Measurements from ENCODE around the gene SPOCK1. TPM values are rescaled to one million over a fixed set of nuclear protein-coding genes. Genes with fewer than 3 reads are reported as not detected.

SPOCK1 gene
- polyA plus RNA-seq, 2 donors, result 0.86 to 0.88 TPM

- H3K36me3 ChIP-seq (ENCODE audit: control insufficient read depth in 2 of 2, insufficient read depth in 2 of 2, low read length in 1 of 2), result no peaks in the 10 kb centered on the region
- no peaks in the 10 kb centered on the region for H3K27me3 ChIP-seq (ENCODE audit: control insufficient read depth in 1 of 2, insufficient read depth in 2 of 2, low read length in 2 of 2)
- H3K9me3 ChIP-seq (ENCODE audit: control insufficient read depth in 2 of 2, insufficient read depth in 1 of 2, low read depth in 1 of 2, low read length in 1 of 2), result no peaks in the 10 kb centered on the region
- no peaks in the 10 kb centered on the region for H3K4me1 ChIP-seq (ENCODE audit: control insufficient read depth in 2 of 2, insufficient read depth in 2 of 2, low read length in 1 of 2)
- H3K27ac ChIP-seq (ENCODE audit: low read depth in 2 of 2, low read length in 1 of 2), result no peak overlapping the region
- no peak overlapping the region for H3K4me3 ChIP-seq (ENCODE audit: low read depth in 1 of 2, low read length in 2 of 2)
- 70 to 77% methylated on average over 8 of the region's 8 CpGs for whole genome bisulfite sequencing, 2 donors
Measured at GRCh38 chr5:137315534-137316345, 183.4 kb downstream of the SPOCK1 start.

- Histone ChIP-seq H3K9me3 (ENCODE audit: control insufficient read depth in 2 of 2, insufficient read depth in 1 of 2, low read depth in 1 of 2, low read length in 1 of 2) (no peaks in the 10 kb centered on the region), H3K4me1 (ENCODE audit: control insufficient read depth in 2 of 2, insufficient read depth in 2 of 2, low read length in 1 of 2) (no peaks in the 10 kb centered on the region), H3K4me3 (ENCODE audit: low read depth in 1 of 2, low read length in 2 of 2) (no peak overlapping the region), H3K36me3 (ENCODE audit: control insufficient read depth in 2 of 2, insufficient read depth in 2 of 2, low read length in 1 of 2) (no peaks in the 10 kb centered on the region), H3K27ac (ENCODE audit: low read depth in 2 of 2, low read length in 1 of 2) (no peak overlapping the region), H3K27me3 (ENCODE audit: control insufficient read depth in 1 of 2, insufficient read depth in 2 of 2, low read length in 2 of 2) (no peaks in the 10 kb centered on the region)
- WGBS, 2 donors, result 90 to 93% methylated on average over 2 of the region's 2 CpGs
Measured at GRCh38 chr5:137315109-137315508, 184.0 kb downstream of the SPOCK1 start.

DNA sequence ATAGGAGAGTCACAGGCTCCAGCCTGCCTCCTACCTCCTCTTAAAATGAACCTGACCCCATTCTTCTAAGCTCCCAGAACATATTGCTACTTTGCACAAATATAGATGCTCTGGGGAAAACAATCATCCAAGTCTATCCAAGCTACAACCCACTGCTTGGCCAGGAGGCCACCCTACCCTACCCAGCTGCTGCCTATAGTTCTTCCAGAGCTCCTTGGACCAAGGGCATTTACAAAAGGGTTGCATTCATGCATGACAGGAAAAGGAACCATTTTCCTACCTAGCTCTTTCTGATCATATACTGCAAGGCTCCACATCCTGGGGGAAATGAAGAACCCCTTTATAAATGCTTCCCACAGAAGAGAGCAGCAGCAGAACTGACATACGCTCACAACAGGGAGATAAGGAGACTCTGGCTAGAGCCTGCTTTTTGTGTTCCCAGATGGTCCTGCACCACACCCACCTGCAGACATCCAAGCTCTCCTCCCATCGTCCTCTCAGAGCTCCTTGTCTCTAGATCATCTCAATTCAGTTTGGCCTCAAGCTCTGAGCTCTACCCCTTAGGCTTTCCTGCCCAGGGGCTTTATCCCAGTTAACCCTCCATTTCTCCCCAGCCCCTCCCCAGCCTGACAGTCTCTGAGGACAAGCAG is 185.5 kb downstream of the SPOCK1 start:
- H3K4me3 ChIP-seq (ENCODE audit: low read depth in 1 of 2, low read length in 2 of 2), result no peak overlapping the region

GRCh38 chr5:137312011-137312410 is 187.1 kb downstream of the SPOCK1 start:
- H3K9me3 ChIP-seq (ENCODE audit: control insufficient read depth in 2 of 2, insufficient read depth in 1 of 2, low read depth in 1 of 2, low read length in 1 of 2), result no peaks in the 10 kb centered on the region
- H3K4me1 ChIP-seq (ENCODE audit: control insufficient read depth in 2 of 2, insufficient read depth in 2 of 2, low read length in 1 of 2), result no peaks in the 10 kb centered on the region
- no peaks in the 10 kb centered on the region for H3K36me3 ChIP-seq (ENCODE audit: control insufficient read depth in 2 of 2, insufficient read depth in 2 of 2, low read length in 1 of 2)
- no peak overlapping the region for H3K27ac ChIP-seq (ENCODE audit: low read depth in 2 of 2, low read length in 1 of 2)
- no peaks in the 10 kb centered on the region for H3K27me3 ChIP-seq (ENCODE audit: control insufficient read depth in 1 of 2, insufficient read depth in 2 of 2, low read length in 2 of 2)
- no peak overlapping the region for H3K4me3 ChIP-seq (ENCODE audit: low read depth in 1 of 2, low read length in 2 of 2)
- WGBS, 2 donors, result 69 to 86% methylated on average over 2 of the region's 2 CpGs

More for the DNA sequence above, 185.5 kb downstream of the SPOCK1 start:
- Histone ChIP-seq H3K36me3 (ENCODE audit: control insufficient read depth in 2 of 2, insufficient read depth in 2 of 2, low read length in 1 of 2) (no peaks in the 10 kb centered on the region), H3K4me1 (ENCODE audit: control insufficient read depth in 2 of 2, insufficient read depth in 2 of 2, low read length in 1 of 2) (no peaks in the 10 kb centered on the region), H3K27me3 (ENCODE audit: control insufficient read depth in 1 of 2, insufficient read depth in 2 of 2, low read length in 2 of 2) (no peaks in the 10 kb centered on the region), H3K9me3 (ENCODE audit: control insufficient read depth in 2 of 2, insufficient read depth in 1 of 2, low read depth in 1 of 2, low read length in 1 of 2) (no peaks in the 10 kb centered on the region), H3K27ac (ENCODE audit: low read depth in 2 of 2, low read length in 1 of 2) (no peak overlapping the region)
- 76 to 79% methylated on average over 2 of the region's 2 CpGs for WGBS, 2 donors

GRCh38 chr5:137310051-137310730 is 188.9 kb downstream of the SPOCK1 start:
- H3K4me3 ChIP-seq (ENCODE audit: low read depth in 1 of 2, low read length in 2 of 2), result no peak overlapping the region
- H3K4me1 ChIP-seq (ENCODE audit: control insufficient read depth in 2 of 2, insufficient read depth in 2 of 2, low read length in 1 of 2), result no peaks in the 10 kb centered on the region
- H3K36me3 ChIP-seq (ENCODE audit: control insufficient read depth in 2 of 2, insufficient read depth in 2 of 2, low read length in 1 of 2), result no peaks in the 10 kb centered on the region
- H3K27ac ChIP-seq (ENCODE audit: low read depth in 2 of 2, low read length in 1 of 2), result no peak overlapping the region
- H3K27me3 ChIP-seq (ENCODE audit: control insufficient read depth in 1 of 2, insufficient read depth in 2 of 2, low read length in 2 of 2), result no peaks in the 10 kb centered on the region
- WGBS, 2 donors, result 33 to 52% methylated on average over 5 of the region's 5 CpGs
- no peaks in the 10 kb centered on the region for H3K9me3 ChIP-seq (ENCODE audit: control insufficient read depth in 2 of 2, insufficient read depth in 1 of 2, low read depth in 1 of 2, low read length in 1 of 2)

GRCh38 chr5:137309290-137309689 is 189.8 kb downstream of the SPOCK1 start:
- H3K9me3 ChIP-seq (ENCODE audit: control insufficient read depth in 2 of 2, insufficient read depth in 1 of 2, low read depth in 1 of 2, low read length in 1 of 2), result no peaks in the 10 kb centered on the region
- WGBS, 2 donors, result 93 to 98% methylated on average over 2 of the region's 2 CpGs

DNA sequence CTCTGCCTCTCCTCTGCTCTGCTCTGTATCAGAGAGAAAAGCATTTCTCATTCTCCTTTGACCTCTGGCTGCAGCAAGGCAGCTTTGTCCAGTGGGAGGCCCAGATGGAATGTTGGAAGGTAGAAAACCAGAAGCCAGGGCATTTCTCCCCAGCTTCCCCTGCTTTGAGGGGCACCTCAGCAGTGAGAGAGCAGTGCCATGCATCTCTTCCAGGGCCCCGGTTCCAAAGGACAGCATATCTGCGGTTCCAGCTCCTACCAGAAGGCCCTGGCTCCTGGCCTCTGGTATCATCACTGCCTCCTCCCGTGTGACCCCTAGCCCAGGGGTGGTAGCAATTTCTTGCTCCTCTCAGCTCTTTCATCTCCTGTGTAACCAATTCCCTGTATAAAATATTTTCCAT is 190.8 kb downstream of the SPOCK1 start:
- H3K27me3 ChIP-seq (ENCODE audit: control insufficient read depth in 1 of 2, insufficient read depth in 2 of 2, low read length in 2 of 2), result no peaks in the 10 kb centered on the region
- H3K36me3 ChIP-seq (ENCODE audit: control insufficient read depth in 2 of 2, insufficient read depth in 2 of 2, low read length in 1 of 2), result no peaks in the 10 kb centered on the region
- H3K4me3 ChIP-seq (ENCODE audit: low read depth in 1 of 2, low read length in 2 of 2), result no peak overlapping the region
- no peak overlapping the region for H3K27ac ChIP-seq (ENCODE audit: low read depth in 2 of 2, low read length in 1 of 2)
- 76 to 94% methylated on average over 3 of the region's 3 CpGs for WGBS, 2 donors
- H3K9me3 ChIP-seq (ENCODE audit: control insufficient read depth in 2 of 2, insufficient read depth in 1 of 2, low read depth in 1 of 2, low read length in 1 of 2), result no peaks in the 10 kb centered on the region
- no peaks in the 10 kb centered on the region for H3K4me1 ChIP-seq (ENCODE audit: control insufficient read depth in 2 of 2, insufficient read depth in 2 of 2, low read length in 1 of 2)

More at GRCh38 chr5:137309290-137309689, 189.8 kb downstream of the SPOCK1 start:
- Histone ChIP-seq H3K36me3 (ENCODE audit: control insufficient read depth in 2 of 2, insufficient read depth in 2 of 2, low read length in 1 of 2) (no peaks in the 10 kb centered on the region), H3K4me3 (ENCODE audit: low read depth in 1 of 2, low read length in 2 of 2) (no peak overlapping the region), H3K27ac (ENCODE audit: low read depth in 2 of 2, low read length in 1 of 2) (no peak overlapping the region), H3K27me3 (ENCODE audit: control insufficient read depth in 1 of 2, insufficient read depth in 2 of 2, low read length in 2 of 2) (no peaks in the 10 kb centered on the region), H3K4me1 (ENCODE audit: control insufficient read depth in 2 of 2, insufficient read depth in 2 of 2, low read length in 1 of 2) (no peaks in the 10 kb centered on the region)

DNA sequence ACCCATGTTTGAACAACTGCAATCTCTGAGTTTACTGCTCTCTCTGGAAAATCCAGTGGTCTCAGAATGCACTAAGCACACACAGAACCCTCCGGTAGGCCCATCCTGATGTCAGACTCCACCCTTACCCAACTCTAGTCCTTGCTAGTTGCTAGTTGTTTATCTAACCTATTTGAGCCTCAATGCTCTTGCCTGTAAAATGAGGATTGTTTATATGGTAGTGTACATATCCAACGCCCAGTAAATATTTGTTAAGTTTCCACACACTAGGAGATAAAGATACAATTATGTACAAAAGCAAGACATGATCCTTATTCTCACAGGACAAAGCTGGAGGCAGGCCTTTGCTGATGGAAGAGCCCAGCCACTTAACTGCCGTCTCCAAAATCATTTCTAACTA is 192.2 kb downstream of the SPOCK1 start:
- WGBS, 2 donors, result 71 to 84% methylated on average over 3 of the region's 3 CpGs
- Histone ChIP-seq H3K27me3 (ENCODE audit: control insufficient read depth in 1 of 2, insufficient read depth in 2 of 2, low read length in 2 of 2) (no peaks in the 10 kb centered on the region), H3K9me3 (ENCODE audit: control insufficient read depth in 2 of 2, insufficient read depth in 1 of 2, low read depth in 1 of 2, low read length in 1 of 2) (no peaks in the 10 kb centered on the region), H3K4me3 (ENCODE audit: low read depth in 1 of 2, low read length in 2 of 2) (no peak overlapping the region), H3K4me1 (ENCODE audit: control insufficient read depth in 2 of 2, insufficient read depth in 2 of 2, low read length in 1 of 2) (no peaks in the 10 kb centered on the region), H3K27ac (ENCODE audit: low read depth in 2 of 2, low read length in 1 of 2) (no peak overlapping the region), H3K36me3 (ENCODE audit: control insufficient read depth in 2 of 2, insufficient read depth in 2 of 2, low read length in 1 of 2) (no peaks in the 10 kb centered on the region)

DNA sequence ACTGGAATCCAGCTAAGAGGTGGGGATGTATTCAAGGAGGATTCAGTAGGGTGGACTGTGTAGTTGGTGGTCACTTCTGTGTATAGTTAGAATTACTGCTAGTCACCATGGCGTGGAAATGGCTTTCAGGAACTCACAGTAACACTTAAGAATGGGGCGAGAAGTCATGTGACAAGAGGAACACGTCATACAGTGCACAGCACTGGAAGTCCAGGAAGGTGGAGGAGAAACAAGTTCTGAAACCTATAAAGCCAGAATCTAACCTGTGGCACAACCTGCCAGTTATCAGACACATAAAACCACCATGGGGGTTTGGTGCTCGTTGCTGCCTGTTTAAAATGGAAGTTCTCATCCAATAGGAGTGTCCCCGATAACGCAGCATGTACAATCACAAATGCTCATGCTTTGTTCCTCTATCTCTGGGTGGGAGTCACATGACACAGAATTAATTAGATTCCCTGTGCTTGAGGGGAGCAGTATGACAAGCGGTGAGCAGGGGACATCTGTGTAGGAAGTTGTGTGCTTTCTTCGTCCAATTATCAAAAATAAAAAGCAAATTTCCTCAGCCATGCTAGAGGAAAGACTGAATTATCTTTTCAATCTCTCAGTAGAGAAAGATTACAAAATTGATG is 193.0 kb downstream of the SPOCK1 start:
- H3K27me3 ChIP-seq (ENCODE audit: control insufficient read depth in 1 of 2, insufficient read depth in 2 of 2, low read length in 2 of 2), result no peaks in the 10 kb centered on the region
- no peaks in the 10 kb centered on the region for H3K4me1 ChIP-seq (ENCODE audit: control insufficient read depth in 2 of 2, insufficient read depth in 2 of 2, low read length in 1 of 2)
- no peak overlapping the region for H3K27ac ChIP-seq (ENCODE audit: low read depth in 2 of 2, low read length in 1 of 2)
- H3K4me3 ChIP-seq (ENCODE audit: low read depth in 1 of 2, low read length in 2 of 2), result no peak overlapping the region
- WGBS, 2 donors, result 83 to 90% methylated on average over 8 of the region's 8 CpGs
- no peaks in the 10 kb centered on the region for H3K9me3 ChIP-seq (ENCODE audit: control insufficient read depth in 2 of 2, insufficient read depth in 1 of 2, low read depth in 1 of 2, low read length in 1 of 2)
- no peaks in the 10 kb centered on the region for H3K36me3 ChIP-seq (ENCODE audit: control insufficient read depth in 2 of 2, insufficient read depth in 2 of 2, low read length in 1 of 2)

All from esophagus (tissue), 2 donors.